ENCODE results near the gene DNAH10.
"Not testable (repeated sequence)": the region's sequence is repeated elsewhere in the genome, so short reads cannot be mapped to it uniquely, and the experiment has no call there.

DNAH10 gene

DNA sequence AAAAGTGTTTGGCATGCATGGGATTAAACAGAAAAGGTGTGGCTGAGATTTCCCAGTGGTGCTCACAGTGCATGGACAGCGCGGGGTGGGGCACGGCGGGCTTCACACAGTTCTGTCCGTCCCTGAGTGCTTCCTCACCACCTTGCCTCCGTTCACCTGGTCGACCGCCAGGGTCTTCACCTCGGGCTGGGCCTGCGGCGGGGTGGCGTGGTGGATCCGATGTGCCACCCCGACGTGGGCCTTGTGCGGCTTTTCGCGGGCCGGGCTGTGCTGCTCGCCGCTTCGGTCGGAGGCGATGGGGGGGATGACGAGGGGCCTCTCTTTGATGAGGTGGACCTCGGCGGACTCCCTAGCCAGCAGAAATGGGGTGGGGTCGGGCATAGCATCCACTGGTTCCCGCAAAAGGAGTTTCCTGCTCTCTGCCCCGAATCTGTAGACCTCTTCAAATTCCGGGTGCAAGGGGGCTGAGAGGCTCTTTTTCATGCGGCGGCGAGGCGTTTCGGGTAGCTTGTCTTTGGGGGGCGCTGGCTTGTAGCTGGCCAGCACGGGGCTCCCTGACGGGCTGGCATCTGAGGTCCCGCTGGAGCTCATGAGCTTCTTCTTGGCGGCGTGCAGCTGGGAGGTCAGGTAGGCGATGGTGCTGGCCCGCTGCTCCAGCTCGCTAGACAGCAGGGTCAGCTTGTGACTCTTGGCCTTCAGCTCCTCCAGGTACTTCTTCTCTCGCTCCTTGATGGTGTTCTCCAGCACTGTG lies 175.0 kb downstream of the DNAH10 start:
- no peak for DNase-seq (ENCODE audit: low spot score)

GRCh38 chr12:123937707-123938591 lies 175.8 kb downstream of the DNAH10 start:
- DNase-seq (ENCODE audit: low spot score) = no peak

DNA sequence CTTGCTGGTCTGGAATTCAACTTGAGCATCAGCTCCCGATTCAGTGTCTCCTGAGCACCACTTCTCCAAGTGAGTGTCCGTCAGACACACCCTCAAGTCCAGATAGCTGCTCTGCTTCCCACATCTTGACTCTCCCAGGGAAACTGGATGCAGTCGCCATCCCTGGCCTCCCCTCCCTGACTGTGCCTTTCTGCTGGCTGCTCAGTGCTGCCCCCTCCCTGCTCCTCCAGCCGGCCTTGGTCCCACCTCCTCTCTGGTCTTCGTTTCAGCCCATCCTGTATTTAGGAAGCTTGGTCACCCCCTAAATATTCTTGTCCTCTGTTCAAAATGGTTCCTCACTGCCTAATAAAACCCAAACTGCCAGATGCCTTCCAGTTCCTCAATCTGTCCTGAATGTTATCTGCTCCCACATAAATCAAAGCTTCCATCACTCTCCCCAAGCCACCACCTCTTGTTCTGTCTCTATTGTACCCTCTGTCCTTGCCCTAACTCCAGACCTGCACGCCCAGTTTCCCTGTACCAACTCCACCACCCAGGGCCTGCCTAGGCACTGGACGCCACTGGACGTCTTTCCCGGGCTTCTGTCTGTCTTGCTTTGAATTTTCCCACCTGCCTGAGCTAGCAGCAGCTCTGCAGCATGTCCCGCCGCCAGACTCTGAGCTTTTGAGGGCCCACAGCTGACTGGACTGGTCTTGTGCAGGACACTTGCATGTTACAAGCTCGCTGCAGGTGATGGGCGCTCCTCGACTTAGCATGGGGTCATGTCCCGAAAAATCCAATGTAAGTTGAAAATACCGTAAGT lies 176.8 kb downstream of the DNAH10 start:
- peak; percentile 8 for DNase-seq (ENCODE audit: low spot score)

- no peak for DNase-seq (ENCODE audit: low spot score)
Measured at GRCh38 chr12:123939716-123940626, 177.9 kb downstream of the DNAH10 start.

- DNase-seq (ENCODE audit: low spot score) = no peak
Measured at GRCh38 chr12:123940627-123940966, 178.5 kb downstream of the DNAH10 start.

GRCh38 chr12:123941000-123941399 lies 178.9 kb downstream of the DNAH10 start:
- DNase-seq (ENCODE audit: low spot score) = no peak

DNA sequence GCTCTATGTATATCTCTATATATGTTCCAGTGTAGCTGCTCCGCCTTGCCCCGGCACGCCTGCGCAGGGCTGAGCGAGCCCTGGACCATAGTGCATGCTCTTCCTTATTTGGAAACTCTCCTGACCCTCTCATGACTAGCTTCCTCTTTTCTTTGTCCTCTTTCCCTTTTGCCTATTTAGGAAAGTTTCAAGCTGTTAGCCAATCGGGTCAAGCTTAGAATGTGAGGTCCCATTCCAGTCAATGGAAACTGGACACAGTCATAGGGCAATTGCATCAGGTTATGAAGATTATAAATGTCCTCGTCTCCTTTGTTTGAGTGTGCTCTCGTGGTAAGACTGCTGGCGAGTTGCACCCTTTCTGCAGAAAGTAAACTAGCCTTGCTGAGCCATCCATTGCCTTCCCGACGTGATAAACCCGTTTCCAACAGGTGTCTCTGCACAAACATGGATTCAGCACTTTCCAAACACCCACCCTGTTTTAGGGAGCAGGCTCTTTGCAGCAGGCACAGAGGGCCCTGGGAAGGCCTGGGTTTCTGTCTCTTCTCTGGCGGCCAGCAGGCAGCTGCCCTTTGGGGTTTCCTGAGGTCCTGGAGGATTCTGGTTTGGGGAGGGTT lies 179.6 kb downstream of the DNAH10 start:
- DNase-seq (ENCODE audit: low spot score) = no peak

GRCh38 chr12:123942238-123942653 lies 180.1 kb downstream of the DNAH10 start:
- no peak for DNase-seq (ENCODE audit: low spot score)

DNA sequence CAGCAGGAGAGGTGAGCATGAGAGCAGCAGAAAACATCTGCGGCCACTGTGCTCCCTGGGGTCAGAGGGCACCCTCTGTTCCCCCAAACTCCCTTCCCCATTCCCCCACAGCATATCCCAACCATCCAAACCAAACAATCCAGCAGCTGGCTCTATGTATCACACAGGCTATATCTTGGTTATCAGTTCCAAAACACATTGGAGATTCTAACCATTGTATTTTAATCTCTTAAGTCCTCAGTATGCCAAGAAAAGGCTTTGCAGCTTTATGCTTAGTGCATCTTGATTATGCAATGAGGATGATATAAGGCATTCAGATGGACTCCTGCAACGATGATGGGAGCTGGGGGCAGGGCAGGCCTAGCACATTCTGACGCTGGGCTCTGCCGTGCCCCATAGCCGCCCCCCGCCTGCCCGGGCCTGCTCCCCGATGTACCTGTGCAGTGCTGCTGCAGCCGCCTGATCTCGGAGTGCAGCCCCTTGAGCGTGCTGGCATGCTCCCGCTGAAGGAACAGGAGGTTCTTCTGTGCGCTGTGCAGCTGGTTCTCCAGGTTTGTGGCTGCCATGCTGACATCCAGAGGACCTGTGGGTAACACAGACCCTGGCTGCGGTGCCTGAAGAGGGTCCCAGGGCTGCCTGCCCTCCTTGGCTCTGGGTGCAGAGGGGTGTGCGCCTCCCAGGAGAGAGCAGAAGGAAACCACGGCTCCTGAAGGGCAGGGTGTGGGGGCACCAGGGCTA lies 181.0 kb downstream of the DNAH10 start:
- DNase-seq (ENCODE audit: low spot score) = no peak

DNA sequence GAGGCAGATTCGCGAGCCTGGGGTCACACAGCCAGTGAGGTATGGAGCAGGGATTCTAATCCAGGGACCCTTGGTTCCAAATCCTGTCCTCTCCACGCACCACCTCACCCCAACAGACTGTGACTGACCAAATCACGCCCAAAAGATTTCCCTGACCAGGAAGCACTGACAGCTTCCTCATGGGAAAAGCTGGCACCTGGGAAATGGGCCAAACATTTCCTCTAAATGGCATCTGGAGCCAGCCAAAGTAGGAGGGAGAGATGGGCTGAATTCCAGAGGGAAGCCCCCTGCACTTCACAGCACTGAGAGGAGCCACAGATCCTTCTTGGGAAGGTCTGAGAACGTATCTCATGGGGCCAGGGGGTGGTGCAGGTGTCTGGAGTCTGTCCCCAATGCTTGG lies 181.7 kb downstream of the DNAH10 start:
- no peak for DNase-seq (ENCODE audit: low spot score)

DNA sequence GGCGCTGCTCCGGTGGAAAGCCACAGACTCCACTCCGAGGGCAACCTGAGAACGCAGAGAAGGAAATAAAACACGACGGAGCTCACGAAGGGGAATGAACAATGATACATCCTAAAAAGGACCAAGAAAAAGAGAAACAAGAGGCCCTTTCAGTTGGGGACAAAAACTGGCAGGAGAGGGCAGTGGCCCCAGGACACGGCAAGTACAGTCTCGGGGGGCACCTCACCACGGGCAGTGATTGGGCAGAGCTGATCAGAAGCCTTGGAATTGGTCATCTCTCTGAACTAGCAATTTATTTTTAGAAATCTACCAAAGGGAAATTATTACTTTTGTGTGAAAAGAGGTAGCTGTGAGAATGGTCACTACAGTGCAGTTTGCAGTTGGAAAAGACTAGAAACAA lies 182.6 kb downstream of the DNAH10 start:
- DNase-seq (ENCODE audit: low spot score) = no peak

- no peak for DNase-seq (ENCODE audit: low spot score)
Measured at GRCh38 chr12:123945287-123946151, 183.4 kb downstream of the DNAH10 start.

- DNase-seq (ENCODE audit: low spot score) = no peak
Measured at GRCh38 chr12:123946152-123946515, 184.0 kb downstream of the DNAH10 start.

DNA sequence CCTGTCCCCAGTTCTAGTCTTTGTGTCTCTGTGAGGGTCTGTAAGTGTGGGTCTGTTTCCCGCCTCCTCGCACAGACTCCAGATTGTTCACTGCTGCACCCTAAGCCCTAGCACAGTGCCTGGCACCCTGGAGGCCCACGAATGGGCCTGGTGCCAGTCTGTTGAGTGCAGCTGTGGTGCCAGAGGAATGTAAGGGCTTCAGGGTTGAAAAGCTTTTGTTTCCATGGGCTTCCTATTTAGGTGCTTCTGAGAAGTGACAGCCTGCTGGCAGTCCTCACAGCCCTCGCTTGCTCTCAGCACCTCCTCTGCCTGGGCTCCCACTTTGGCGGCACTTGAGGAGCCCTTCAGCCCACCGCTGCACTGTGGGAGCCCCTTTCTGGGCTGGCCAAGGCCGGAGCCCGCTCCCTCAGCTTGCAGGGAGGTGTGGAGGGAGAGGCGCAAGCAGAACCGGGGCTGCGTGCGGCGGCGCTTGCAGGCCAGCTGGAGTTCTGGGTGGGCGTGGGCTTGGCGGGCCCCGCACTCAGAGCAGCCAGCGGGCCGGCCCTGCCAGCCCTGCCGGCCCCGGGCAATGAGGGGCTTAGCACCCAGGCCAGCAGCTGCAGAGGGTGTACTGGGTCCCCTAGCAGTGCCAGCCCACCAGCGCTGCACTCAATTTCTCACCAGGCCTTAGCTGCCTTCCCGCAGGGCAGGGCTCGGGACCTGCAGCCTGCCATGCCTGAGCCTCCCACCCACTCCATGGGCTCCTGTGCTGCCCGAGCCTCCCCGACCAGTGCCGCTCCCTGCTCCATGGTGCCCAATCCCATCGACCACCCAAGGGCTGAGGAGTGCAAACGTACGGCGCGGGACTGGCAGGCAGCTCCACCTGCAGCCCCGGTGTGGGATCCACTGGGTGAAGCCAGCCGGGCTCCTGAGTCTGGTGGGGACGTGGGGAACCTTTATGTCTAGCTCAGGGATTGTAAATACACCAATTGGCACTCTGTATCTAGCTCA lies 184.7 kb downstream of the DNAH10 start:
- not testable (repeated sequence) for DNase-seq (ENCODE audit: low spot score)

DNA sequence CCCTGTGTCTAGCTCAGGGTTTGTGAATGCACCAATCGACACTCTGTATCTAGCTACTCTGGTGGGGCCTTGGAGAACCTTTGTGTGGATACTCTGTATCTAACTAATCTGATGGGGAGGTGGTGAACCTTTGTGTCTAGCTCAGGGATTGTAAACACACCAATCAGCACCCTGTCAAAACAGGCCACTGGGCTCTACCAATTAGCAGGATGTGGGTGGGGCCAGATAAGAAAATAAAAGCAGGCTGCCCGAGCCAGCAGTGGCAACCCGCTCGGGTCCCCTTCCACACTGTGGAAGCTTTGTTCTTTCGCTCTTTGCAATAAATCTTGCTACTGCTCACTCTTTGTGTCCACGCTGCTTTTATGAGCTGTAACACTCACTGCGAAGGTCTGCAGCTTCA lies 185.4 kb downstream of the DNAH10 start:
- DNase-seq (ENCODE audit: low spot score) = not testable (repeated sequence)

DNA sequence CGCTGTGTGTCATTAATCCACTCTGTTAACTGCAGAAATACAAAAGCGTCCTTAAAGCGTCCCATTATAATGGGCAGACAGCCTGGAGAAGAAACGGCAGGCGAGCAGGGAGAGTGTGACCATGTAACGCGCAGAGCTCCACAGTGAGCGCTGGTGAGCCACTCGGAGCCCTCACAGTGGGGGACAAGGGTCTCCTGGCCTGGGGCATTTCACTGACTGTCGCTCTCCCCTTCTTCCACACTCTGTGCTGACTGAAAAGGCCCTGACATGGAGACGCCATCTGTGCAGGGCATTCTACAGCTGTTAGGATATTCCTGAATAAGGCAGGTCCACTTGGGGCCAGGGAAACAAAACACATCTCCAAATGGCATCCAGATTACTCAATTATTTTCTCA lies 186.3 kb downstream of the DNAH10 start:
- DNase-seq (ENCODE audit: low spot score) = no peak

- DNase-seq (ENCODE audit: low spot score) = no peak
Measured at GRCh38 chr12:123948796-123949769, 187.0 kb downstream of the DNAH10 start.
